G401 (cell line): Measurements from ENCODE around the gene SPOCD1. TPM values are rescaled to one million over a fixed set of nuclear protein-coding genes. Genes with fewer than 3 reads are reported as not detected.

Experiments used
- DNase-seq: peaks from one replicate; pipeline ENCODE4 v3.0.0-alpha.2; 2015; ENCODE audit warnings: low spot score
- in situ Hi-C: cut with HindIII; loops from 2 replicates; pipeline ENCODE4 v1.10.0; 2016; ENCODE audit warnings: low sequenced_read_pairs, mixed read lengths
- total RNA-seq: library from RNA; depleted of rRNA; stranded (reverse); fragments of >200 nt; shearing (Covaris generic); gene quantifications from 2 replicates; pipeline ENCODE4 v1.2.3, GENCODE V29; 2014

The SPOCD1 gene
- total RNA-seq, 1 experiment from 2014 or later = 25.3 TPM

DNA sequence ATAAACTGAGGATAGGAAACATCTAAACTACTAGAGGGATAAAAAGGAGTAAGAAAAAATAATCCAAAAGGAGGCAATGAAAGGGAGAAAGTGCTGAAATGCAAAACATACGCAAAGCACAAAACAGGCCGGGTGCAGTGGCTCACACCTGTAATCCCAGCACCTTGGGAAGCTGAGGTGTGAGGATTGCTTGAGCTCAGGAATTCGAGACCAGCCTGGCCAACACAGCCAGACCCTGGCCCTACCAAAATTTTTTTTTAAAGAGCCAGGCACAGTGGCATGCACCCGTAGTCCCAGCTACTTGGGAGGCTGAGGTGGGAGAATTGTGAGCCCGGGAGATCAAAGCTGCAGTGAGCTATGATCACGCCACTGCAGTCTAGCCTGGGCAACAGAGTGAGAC is 10.5 kb downstream of the SPOCD1 start:
- in situ Hi-C loops = no loop called here
- no peak for DNase-seq

DNA sequence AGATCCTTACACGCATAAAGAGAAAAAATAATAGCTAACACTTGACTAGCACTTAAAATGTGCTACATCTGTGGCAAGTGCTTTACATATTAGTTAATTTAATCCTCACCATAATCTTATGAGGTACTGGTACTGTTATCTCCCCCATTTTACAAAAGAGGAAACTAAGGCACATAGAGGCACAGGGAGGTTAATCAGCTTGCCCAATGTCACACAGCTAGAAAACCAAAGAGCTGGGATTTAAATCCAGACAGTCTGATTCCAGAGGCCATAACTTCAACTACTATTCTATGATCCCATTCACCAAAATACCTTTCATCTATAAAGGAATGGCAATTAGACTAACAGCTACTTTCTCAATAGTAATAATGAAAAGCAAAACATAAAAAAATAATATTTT is 11.7 kb downstream of the SPOCD1 start:
- in situ Hi-C loops = no loop called here
- DNase-seq = no peak

DNA sequence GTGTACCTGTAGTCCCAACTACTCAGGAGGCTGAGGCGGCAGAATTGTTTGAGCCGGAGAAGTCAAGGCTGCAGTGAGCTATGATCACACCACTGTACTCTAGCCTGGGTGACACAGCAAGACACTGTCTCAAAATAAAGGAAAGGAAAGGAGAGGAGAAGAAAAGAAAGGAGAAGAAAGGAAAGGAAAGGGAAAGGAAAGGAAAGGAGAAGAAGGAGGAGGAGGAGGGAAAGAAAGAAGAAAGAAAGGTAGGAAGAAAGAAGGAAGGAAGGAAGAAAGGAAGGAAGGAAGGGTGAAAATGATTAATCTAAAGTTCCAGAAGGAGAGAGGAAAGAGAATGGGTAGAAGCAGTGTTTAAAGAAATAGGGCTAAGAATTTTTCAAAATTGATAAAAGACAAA is 12.2 kb downstream of the SPOCD1 start:
- no peak for DNase-seq
- in situ Hi-C loops = no loop called here

DNA sequence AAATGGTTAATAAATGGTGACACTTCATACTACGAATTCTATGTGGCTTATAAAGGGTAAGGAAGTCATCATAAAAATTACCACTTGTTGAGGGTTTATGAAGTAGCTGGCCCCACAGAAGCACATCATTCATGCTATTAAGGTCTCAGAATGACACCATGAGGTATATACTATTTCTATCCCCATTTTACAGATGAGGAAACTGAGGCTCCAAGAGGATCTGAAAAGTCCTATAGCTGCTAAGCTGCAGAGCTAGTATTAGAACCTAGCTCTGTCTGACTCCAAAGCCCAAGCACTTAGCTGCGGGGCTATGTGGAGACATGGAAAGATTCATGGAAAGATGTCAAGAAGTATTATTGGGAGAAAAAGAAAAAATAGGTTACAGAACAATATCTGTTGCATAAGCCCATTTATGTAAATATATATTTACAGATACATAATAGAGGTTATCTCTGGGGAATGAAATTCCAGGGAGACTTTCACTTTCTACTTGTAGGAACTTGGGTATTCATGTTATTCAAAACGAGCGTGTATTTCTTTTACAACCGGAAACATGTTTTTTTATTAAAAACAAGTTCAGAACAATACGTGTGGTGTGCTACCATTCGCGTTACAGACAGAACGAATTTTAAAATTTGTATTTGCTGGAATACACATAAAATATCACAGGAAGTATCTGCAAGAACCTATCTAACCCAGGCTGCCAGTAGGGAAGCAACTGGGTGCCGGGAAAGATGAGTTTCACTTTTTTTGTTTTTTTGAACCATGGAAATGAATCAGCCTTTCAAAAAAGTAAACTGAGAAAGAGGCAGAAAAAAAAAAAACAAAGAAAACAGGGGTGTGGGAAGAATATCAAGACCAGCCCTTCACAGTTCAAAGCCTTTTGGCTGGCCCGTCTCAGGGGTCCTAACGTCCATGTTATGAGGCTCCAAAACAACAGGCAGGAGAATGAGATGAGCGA is 13.4 kb downstream of the SPOCD1 start:
- no peak for DNase-seq
- in situ Hi-C loops = no loop called here

DNA sequence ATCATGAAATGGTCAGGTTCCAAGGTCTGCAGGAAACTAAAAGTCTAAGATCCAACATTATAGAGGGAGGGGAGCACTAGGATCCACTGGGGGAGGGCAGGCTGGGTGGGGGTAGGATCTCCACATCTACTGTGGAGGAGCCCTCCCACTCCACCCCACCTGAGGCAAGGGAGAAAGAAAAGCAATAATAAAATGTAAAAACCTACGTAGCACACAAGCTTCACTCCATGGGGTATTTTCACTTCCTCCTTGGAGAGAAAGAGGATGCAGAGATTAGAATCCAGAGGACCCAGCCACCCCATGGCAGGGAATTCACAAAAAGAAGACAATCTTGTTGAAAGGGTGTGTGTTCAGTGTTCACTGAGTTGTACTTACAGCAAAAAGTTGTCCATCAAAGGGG is 14.4 kb downstream of the SPOCD1 start:
- DNase-seq = no peak
- in situ Hi-C loops = no loop called here

DNA sequence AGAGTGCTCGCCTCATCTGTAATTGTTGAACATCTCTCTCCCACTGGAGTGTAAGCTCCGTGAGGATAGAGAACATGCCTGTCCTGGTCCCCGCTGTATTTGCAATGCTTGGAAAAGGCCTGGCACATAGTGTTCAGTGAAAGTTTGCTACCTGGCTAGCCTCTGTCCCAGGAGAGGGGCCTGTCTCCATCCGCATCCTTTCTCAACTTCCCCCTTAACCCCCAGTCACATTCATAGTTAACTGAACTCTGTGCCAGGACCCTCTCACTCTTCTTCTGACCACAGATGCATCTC is 15.2 kb downstream of the SPOCD1 start:
- in situ Hi-C loops = no loop called here
- DNase-seq = no peak

DNA sequence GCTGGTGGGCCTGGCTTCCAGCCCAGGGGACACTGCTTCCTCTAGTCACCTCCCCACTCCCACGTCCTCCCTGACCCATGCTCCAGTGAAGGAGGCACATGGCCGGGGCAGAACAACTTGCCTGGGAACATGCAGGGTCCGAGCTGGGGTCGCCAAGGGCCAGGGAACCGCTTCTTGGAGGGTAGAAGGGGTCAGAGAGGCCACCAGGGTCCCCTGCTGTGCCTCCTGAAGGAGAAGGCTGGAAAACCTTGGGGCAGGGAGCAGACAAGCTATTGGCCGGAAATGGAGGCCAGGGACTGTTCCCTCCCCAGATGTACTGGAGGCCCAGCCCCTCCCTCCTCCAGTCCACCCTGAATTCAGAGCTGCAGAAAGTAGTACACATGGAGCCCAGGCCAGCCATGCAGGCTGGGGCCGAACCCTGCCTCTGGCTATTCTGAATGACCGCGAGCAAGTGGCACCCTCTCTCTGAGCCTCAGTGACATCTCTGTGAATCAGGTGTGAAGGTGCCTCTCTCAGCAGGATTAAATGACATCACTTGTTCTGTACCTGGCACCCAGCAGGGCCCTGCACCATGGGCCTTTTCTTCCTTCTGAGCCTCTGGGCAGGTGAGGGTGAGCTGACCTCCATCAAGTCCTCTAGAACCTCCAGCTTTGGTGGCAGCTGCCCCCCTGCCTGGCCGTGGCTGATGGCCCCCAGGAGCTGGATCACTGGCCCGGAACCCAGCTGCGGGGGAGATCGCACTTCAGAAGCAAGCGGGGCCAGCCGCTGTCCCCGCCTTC is 15.7 kb downstream of the SPOCD1 start:
- in situ Hi-C loops = no loop called here
- no peak for DNase-seq

DNA sequence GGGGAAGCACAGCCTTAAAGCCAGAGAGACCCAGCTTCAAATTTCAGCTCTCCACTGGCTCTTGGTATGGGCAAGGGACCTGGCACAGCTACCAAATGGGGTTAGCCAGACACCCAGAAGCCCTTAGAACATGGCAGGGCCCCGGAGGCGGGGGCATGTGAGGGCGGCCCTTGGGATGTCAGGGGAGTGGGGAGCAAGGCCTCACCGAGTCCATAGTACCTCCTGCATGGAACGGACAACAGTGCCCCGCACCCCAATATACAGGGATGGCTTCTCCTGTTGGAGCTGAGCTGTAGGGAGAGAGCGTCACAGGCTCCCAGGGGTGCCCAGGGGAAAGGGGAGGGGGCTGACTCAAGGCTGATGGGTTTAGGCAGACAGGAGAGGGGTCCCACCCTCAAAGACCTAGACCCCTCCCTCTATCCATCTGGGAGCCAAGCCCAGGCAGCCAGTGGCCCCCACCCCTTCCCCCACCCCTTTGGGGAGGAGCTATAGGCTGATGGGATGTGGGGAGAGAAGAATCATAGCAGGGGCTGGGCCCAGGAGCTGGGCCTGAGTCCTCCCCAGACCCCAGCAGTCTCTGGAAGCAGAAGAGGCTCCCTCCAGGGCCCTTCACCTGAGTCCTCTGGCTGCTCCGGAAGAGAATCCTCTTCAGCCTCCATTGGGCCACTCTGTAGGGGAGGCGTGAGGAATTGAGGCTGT is 16.5 kb downstream of the SPOCD1 start:
- DNase-seq = no peak
- in situ Hi-C loops = no loop called here

DNA sequence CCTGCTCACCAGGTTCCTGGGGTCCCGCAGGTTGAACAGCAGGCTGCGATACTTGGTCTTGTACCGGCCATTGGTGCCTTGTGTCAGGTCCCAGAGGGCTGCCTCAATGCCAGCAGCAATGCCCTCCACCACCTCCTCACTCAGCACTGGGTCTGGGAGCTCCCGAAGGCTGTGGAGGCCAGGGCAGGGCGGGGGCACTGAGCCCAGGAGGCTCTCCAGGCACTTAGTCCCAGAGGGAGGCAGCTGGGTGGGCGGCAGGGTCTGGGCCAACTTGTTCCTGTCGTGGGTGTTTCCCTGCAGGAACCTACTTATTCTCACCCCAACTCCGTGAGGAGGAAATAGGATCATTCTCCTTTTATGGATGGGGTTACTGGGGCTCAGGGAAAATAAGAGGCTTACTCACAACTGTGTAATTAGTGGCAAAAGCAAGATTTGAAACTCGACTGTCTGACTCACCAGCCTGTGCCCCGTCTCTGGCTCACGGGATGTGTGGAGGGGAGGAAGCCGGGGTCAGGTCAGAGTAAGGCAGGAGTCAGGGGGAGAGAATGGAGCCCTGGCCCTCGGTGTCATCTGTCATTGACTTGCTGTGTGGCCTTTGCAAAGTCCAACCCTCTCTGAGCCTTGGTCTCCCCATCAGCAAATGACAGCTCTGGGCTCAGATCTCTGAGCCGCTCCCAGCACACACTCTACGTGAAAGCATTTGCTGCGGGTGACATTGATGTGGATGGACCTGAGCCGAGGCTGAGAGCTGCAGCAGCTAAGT is 17.2 kb downstream of the SPOCD1 start:
- DNase-seq = no peak
- in situ Hi-C loops = no loop called here

DNA sequence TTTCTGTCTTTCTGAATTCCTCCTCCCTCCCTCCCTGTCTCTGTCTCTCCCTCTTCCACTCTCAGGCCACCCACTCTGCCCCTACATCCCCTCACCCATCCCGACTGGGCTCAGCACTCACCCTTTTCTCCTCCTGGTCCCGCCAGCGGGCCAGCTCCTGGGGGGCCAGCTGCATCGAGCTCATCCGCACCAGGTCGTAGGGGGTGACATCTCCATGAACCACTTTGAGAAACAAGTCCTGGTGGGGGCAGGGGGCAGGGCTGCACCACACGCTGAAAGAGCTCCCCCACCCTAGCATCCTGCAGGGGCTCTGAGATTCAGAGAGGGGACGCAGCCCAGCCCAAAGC is 17.8 kb downstream of the SPOCD1 start:
- in situ Hi-C loops = no loop called here
- no peak for DNase-seq

DNA sequence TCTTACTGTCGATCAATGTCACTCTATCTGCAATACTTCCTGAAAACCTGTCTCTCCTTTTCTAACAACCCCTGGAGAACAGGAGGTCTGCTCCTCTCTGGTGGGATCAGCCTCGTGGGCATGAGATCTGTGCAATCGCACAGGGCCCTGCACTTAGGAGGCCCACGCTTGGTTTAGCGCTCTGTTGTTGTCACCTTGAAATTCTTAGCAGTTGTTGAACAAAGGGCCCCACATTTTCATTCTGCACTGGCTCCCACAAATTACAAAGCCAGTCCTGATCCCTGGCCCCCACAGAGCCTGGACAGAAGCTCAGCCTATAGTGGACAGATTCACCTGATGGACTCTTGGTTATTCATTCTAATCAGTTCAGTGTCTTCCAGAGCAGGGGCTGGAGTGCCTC is 18.6 kb downstream of the SPOCD1 start:
- no peak for DNase-seq
- in situ Hi-C loops = no loop called here

DNA sequence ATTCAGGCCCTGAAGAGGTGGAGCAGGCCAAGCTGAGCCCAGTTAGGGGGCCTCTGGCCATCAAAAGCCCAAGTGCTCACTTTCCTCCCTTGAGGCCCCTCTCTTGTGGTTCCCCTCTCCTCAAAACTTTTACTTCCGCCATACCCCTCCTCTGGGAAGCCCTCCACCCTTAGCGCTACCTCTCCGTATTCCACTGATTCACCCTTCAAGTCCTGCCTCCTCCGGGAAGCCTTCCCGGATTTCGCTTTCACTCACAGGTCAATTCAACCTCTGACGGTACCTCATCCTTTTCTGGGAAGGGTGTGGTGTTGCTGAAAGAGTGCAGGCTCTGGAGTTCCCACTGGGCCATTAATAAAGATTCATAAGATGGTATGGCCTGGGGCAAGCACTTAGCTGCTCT is 19.1 kb downstream of the SPOCD1 start:
- DNase-seq = no peak
- in situ Hi-C loops = no loop called here

DNA sequence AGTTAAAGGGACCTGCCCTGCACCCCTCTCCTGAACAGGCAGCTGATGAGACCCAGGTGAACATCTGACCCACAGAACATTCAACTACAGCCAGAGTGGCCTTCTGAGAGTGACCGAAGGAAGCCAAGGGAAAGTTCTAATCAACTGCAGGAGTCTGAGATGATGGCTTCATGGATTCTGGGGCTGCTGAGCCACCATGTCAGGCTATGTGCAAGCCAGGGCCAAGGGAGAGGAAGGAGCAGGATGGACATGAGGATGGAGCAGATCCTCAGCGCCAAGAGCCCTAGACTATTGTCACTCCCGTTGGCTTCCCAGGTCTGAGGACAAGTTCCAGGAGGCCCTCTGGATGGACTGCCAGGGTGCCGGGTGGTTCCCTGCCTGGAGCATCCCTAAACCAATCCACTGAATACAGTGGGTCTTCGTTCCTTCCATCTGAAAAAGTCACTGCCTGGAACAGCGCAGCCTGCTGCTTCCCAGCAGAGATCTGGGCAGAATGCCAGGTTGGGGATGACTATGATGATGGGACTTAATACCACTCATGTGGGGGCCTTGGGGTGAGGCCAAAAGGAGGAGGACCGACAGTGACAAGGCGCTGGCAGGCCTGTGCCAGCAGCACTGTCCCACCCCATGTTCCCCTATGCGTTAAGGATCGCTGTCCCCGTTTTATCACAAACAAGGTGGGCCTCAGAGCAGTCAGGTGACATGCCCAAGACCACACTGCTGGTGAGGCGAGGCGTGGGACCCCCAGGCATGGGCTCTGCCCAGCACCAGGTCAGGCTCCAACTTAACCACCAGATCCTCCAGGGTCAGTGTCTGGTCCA is 19.8 kb downstream of the SPOCD1 start:
- DNase-seq = no peak
- in situ Hi-C loops = no loop called here

DNA sequence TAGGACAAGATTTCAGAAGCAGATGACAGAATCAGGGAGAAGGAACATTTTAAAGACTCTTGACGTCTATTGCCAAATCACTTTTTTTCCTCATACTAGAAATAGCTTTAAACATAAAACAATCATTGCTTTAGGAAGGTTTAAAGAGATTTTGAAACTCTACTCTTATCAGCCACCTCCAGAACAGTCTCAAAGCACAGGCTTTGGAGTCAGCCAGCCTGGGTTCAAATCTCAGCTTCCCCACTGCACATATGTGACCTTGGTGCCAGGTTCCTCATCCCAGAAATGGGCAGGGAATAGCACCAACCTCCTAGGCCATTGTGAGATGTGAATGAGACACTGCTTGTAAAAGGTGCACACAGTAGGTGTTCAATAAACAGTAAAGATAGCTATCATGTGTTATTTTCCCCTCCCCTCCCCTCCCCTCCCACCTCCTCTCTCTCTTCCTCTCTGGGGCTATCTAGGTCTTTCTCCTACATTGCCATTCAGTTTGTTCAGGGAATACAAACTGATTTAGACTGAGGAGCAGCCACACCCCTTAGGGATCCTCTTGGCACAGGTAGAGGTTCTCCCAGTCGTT is 20.6 kb downstream of the SPOCD1 start:
- in situ Hi-C loops = no loop called here
- no peak for DNase-seq

DNA sequence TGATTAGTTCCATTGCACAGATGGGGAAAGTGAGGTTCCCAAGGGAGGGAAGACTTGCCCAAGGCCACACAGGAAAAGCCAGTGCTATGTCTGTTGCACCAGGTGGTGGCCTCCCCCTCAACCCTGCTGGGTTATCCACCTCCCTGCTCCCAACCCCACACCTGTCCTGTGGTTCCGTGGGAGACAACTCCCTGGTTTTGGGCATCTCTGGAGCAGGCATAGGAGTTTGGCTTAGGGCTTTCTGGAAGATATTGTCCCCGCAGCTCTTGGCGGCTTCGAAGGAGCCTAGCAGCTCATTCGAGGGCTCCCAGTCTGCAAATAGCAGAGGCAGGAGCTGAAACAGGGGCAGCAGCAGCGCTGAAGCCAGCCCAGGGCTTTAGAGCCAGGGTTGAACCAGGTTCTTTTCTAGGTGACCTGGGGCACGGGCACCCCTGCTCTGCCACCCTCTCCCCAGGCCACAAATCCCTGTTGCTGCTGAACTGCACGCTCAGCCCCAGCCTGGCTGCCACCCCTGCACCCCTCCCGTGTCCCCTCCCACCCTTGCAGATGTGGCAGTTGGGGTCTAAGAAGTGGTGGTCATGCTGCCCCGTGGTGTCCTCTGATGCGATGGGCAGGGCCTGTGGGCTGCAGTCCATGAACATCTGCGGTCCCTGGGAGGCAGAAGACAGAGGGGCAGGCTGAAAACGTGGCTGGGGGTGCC is 22.1 kb downstream of the SPOCD1 start:
- no peak for DNase-seq
- in situ Hi-C loops = no loop called here

DNA sequence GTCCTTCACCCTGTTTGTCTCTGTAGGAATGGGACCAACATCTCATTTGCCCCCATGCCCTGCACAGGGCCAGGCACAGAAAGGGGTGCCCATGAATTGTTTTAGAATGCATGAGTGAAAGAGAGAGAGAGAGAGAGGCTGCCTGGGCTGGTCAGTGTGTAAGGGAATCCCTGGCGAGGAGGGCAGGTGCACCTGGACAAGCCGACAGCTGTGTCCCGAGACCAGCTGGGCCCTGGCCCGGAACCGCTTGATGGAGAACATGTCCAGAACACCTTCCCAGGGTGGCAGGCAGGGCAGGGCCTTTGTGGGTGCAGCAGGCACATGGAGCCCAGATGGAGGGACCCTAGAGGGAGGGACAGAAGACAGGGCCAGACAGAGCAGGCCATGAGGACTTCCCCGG is 22.7 kb downstream of the SPOCD1 start:
- in situ Hi-C loops = no loop called here
- DNase-seq = no peak

DNA sequence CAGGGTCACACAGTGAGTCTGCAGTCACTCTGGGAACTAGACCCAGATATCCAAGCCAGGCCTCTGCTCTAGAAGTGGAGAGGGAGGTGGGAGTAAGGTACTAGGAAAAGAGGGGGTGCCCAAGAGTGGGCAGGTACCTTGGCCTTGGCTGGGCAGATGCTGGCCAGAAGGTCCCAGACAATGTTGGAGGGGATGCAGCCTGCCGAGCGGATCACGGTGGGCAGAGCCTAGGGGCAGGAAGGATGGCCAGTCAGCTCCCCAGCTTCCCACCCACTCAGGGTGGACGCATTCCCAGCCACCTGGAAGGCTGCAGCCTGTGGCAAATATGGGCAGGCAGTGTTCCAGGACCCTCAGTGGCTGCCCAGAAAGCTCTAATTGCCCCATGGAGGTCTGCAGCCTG is 23.3 kb downstream of the SPOCD1 start:
- no peak for DNase-seq
- in situ Hi-C loops = no loop called here

DNA sequence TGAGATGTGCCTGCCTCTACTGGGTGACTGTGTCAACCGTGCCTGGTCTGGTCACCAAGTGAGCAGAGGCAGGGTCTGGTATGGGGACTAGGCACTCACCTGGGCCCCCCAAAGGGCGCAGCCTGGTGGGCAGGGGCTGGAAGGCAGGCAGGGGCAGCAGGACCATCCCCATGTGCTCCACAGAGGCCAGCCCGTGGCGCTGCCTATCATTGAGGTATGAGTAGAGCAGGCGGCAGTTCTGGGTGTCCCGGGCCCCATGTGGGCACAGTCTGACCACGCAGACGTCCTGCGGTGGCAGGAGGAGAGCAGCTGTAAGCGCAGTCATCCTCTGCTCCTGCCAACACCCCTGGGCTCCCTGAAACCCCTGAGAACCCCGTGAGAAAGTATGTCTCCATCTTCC is 23.7 kb downstream of the SPOCD1 start:
- DNase-seq = no peak
- in situ Hi-C loops = no loop called here
